Hepatocyte (in vitro differentiated cells): ENCODE data around the gene CEP112.

ENCODE experiments used
- CTCF ChIP-seq: fragments of 200-600 bp; sonication (generic); IDR thresholded peaks from 2 replicates; pipeline ENCODE4 v1.5.1; 2016; ENCODE audit warnings: antibody characterized with exemption, mild to moderate bottlenecking; ENCODE audit not compliant: poor library complexity
- EZH2phosphoT487 ChIP-seq: fragments of 200-600 bp; sonication (generic); IDR thresholded peaks from one replicate; pipeline ENCODE4 v1.6.1; 2018; ENCODE audit warnings: antibody characterized with exemption, mild to moderate bottlenecking, low read depth, moderate library complexity; ENCODE audit not compliant: unreplicated experiment, severe bottlenecking

GRCh38 chr17:66018786-66019185, 173.1 kb downstream of the CEP112 start:
- TF ChIP-seq CTCF (no peak), EZH2phosphoT487 (no peak)
